NK-92 (cell line): ENCODE data around the gene IL1RL2.

ENCODE experiments used
- DNase-seq: peaks from one replicate; lab custom pipeline; 2025; ENCODE audit not compliant: unreplicated experiment; lab: John Stamatoyannopoulos, UW

IL1RL2 gene

DNA sequence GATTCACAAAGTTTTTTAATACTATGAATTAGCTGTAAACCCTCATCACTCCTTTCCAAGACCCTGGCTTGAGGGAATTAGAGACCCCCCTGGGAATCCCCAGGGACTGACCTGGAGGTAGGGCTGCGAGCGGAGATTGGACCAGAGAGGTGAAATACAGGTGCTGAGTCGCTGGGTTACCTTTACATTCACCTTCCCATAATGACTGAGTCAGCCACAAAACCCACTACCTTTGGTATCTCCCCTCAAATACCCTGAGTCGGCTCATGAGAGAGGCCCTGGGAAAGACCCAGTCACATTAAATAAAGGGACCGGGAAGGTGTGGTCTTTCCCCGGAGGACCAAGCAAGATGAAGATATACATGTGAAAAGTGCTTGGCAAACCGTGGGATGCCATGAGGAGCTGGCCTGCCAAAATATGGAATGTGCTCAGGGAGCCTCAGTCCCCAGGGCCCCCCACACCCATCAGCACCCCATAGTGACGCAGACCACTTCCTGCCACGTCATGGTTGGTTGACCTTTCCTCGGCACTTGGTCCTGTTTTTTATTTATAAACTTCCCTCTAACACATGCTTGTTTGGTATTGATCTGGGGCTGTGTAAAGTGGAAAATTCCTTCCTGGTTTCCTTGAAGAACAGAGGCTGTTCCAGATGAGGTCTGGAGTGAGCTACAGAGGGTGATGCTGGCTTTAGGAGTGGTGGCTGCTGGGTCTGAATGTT, 51.4 kb downstream of the IL1RL2 start:
- no peak for DNase-seq

DNA sequence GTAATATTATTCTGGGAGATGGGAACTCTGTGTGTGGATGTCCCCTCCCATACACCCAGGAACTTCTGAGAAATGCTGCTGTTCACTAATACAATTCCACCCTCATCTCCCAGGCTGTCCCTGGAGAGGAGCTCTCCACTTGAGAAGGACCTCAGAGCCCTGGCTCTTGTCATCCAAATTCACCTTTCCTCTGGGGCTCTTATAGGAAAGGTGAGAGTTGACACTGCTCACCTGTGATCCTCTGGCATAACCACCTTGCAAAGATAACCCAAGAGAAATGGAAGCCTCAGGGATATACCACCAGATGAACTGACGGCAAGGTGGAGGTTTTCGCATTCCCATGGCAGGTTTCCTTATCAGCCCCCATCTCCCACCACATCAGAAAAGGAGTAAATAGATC, 52.0 kb downstream of the IL1RL2 start:
- DNase-seq, result no peak

- DNase-seq, result no peak
These were observed 52.5 kb downstream of the IL1RL2 start for GRCh38 chr2:102239344-102239743.

GRCh38 chr2:102240640-102241370, 54.0 kb downstream of the IL1RL2 start:
- DNase-seq, result no peak

DNA sequence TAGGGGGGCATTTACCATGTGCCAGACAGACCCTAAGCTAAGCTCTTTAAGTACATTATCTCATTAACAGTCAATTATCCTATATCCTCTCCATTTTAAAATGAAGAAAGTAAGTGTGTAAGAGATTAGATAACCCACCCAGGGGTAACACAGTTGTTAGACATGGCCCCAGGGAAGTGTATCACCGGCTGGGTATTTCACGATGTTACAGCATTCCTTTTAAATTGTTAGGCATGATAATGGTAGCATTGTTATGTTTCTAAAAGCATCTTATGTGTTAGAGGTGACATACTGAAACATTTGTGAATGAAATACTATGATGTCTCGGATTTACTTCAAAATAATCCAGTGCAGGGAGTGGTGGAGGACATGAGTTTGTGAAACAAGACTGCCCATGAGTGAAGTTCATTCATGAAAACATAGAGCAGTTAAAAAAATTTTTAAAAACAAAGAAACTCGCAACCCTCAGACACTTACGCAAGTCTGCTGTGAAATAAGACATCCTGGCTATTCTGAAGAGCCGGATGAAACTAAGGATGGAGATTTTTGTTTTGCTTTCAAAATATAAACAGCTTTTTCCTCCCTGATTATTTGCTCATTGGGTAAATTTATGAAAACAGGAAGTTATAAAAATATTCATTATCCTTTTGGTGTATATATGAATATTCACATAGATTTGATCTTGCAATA, 54.9 kb downstream of the IL1RL2 start:
- no peak for DNase-seq

- no peak for DNase-seq
These were observed 58.7 kb downstream of the IL1RL2 start for GRCh38 chr2:102245266-102246151.

- DNase-seq, result no peak
These were observed 63.5 kb downstream of the IL1RL2 start for GRCh38 chr2:102250278-102250821.

DNA sequence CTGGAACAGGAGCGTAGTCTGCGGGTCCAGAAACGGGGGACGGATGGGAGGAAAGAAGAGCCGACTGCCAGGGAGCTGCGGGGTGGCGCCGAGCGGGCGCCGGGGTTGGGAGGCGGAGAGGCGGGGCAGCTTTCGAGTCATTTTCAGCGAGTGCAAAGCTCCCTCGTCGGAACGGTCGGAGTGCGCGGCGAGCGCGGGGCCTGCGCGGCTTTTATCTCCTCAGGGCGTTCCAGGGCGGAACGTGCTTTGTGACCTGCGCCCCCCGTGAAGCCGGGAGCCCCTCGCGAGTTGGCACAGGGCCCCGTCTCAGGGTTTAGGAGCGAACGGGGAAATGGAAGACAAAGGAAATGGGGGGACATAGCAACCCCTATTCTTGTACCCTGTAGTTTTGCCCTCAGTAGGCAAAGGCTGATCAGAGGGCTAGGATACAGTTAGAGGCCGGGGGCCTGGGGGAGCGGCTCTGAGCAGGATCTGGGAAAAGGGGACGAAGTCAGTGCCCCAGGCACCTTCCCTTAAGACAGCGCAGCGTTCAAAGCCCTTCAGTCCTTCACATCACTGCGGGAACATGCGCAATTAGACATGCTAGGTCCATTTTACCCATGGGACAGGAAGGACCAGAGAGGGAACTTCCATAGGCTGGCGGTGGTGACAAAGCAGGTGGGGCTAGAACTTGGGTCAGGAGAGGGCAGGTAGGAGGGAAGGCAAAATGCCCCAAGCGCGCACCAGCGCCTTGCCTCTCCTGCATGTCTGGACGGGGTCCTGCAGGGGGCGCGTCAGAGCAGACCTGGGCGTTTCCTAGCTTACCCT, 64.4 kb downstream of the IL1RL2 start:
- no peak for DNase-seq

GRCh38 chr2:102251849-102252203, 65.0 kb downstream of the IL1RL2 start:
- no peak for DNase-seq

- no peak for DNase-seq
These were observed 65.4 kb downstream of the IL1RL2 start for GRCh38 chr2:102252236-102252635.

DNA sequence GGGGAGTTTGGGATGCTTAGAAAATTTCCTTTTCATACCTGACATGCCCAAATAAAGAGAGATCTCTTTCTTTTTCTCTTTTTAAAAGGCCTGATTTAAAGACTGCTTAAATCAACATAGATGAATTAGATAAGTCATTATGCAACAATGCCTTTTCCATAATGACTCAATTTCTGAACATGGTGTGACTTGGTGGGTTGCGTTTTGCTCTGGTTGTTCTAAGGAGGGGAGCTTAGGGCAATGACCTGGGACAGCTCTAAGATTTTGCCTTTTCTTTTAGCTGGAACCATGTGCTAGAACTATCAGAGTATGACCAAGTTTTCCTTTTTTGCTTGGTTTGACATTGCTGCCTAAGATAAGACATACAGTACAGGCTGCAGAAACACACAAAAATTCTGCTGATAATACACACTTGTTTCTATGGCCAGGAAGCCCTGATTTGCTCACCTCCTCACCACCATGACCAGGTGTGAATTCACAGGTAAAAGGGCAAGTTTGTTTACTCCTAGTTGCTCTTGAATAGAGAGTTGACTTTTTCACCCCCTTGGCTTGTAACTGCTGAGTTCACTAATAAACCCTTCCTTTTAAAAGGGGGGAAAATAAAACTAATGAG, 66.4 kb downstream of the IL1RL2 start:
- DNase-seq, result no peak

GRCh38 chr2:102253753-102254150, 66.9 kb downstream of the IL1RL2 start:
- no peak for DNase-seq

- no peak for DNase-seq
These were observed 69.5 kb downstream of the IL1RL2 start for GRCh38 chr2:102256276-102256675.

GRCh38 chr2:102256874-102257462, 70.1 kb downstream of the IL1RL2 start:
- no peak for DNase-seq

- no peak for DNase-seq
These were observed 71.2 kb downstream of the IL1RL2 start for GRCh38 chr2:102258025-102258385.

GRCh38 chr2:102258386-102259074, 71.7 kb downstream of the IL1RL2 start:
- DNase-seq, result no peak

DNA sequence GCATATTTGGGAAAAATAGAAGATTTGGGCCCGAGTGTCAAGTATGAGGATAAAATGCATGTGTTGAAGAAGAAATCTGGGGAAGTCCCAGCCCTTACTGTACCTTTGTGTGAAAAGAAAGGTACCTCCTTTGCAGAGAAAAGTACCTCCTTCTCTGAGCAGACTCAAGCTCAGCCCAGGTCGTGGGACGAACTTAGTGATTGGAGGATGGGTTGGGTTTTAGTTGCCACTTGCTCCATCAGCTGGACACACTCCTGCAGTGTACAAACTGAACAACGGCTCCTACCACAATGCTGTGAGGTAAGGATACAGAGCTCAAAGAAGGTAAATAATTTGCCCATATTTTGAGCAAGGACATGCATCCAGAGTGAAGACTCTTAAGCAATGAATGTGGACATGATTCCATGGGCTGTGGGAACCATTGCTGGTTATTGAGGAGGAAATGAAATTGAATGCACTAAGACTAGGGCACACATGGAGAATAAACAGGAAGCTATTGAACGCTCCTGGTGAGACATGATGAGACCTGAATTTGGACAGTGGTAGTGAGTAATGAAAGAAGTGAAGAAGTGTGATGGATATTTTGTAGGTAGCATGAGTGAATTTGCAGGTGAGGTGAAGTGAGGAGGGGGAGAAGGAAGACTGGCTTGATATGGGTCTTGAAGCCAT, 74.8 kb downstream of the IL1RL2 start:
- no peak for DNase-seq
